Activated CD8-positive, alpha-beta memory T cell treated with anti-CD3 and anti-CD28 coated beads, Interleukin-2, amount 10 ng/mL, durations not matched to agents 7 days and 5 days (primary cell): ENCODE data around the gene MROH8. TPM values are rescaled to one million over a fixed set of nuclear protein-coding genes. Genes with fewer than 3 reads are reported as not detected.
"Not testable (repeated sequence)": the region's sequence is repeated elsewhere in the genome, so short reads cannot be mapped to it uniquely, and the experiment has no call there.

Experiments used
- ATAC-seq: fragments of 150-1000 bp; cut with Tn5 transposase; one replicate; pipeline ENCODE4 v1.10.0; 2021; ENCODE audit warnings: moderate library complexity
- CTCF ChIA-PET: fragments of 350-600 bp; sonication (Branson Sonifier 250); formaldehyde crosslinking; loops from one replicate; lab custom pipeline; 2021; ENCODE audit warnings: antibody characterized with exemption; lab: Charles Lee
- DNase-seq: peaks from one replicate; pipeline ENCODE4 v3.0.0-alpha.2; 2020
- H3K27ac Mint-ChIP-seq: one replicate; pipeline ENCODE4 v1.8.0; 2021; ENCODE audit warnings: mild to moderate bottlenecking, mixed read lengths
- H3K27me3 Mint-ChIP-seq: one replicate; pipeline ENCODE4 v1.8.0; 2021; ENCODE audit warnings: mixed read lengths
- H3K36me3 Mint-ChIP-seq: one replicate; pipeline ENCODE4 v1.8.0; 2021; ENCODE audit warnings: mild to moderate bottlenecking, mixed read lengths
- H3K4me1 Mint-ChIP-seq: one replicate; pipeline ENCODE4 v1.8.0; 2021; ENCODE audit warnings: mixed read lengths
- H3K4me3 Mint-ChIP-seq: one replicate; pipeline ENCODE4 v1.8.0; 2021; ENCODE audit warnings: mild to moderate bottlenecking, moderate library complexity, mixed read lengths
- H3K9me3 Mint-ChIP-seq: one replicate; pipeline ENCODE4 v1.8.0; 2022; ENCODE audit warnings: low read depth, mixed read lengths
- total RNA-seq, 2 experiments: library from RNA; stranded (reverse); gene quantifications; one replicate each; pipeline ENCODE4 v1.2.3, GENCODE V29; 2021

The MROH8 gene
- total RNA-seq, 2 experiments from 2014 or later, result 2.3 to 3.1 TPM

- H3K9me3 Mint-ChIP-seq, result no peaks in the 10 kb centered on the region
- H3K4me3 Mint-ChIP-seq, result no peak overlapping the region
- H3K36me3 Mint-ChIP-seq, result no peaks in the 10 kb centered on the region
- DNase-seq (no peak), ATAC-seq (no peak)
- CTCF ChIA-PET, result interaction anchor here (1.6 kb wide), 1 partner anchor 18 kb away, joined by 4 read pairs; no protein-coding TSS in a partner anchor
- no peaks in the 10 kb centered on the region for H3K4me1 Mint-ChIP-seq
- no peak overlapping the region for H3K27ac Mint-ChIP-seq
- peaks cover 5% of the 10 kb centered on the region for H3K27me3 Mint-ChIP-seq
Measured at GRCh38 chr20:37161830-37162549, 17.4 kb downstream of the MROH8 start.

DNA sequence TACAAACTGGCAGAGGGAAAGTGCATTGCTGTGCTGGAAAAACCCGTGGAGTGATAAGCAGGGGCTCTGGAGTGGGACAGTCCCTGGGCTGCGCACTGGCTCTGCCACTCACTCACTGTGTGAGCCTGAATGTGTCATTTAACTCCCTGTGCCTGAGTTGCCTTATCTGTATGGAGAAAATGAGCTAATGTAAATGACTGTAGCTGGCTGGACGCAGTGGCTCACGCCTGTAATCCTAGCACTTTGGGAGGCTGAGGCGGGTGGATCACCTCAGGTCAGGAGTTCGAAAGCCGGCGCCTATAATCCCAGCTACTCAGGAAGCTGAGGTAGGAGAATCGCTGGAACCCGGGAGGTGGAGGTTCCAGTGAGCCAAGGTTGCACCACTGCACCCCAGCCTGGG is 18.7 kb downstream of the MROH8 start:
- H3K4me3 Mint-ChIP-seq, result no peak overlapping the region
- H3K27ac Mint-ChIP-seq, result no peak overlapping the region
- H3K27me3 Mint-ChIP-seq, result peaks cover 5% of the 10 kb centered on the region
- H3K36me3 Mint-ChIP-seq, result no peaks in the 10 kb centered on the region
- H3K9me3 Mint-ChIP-seq, result no peaks in the 10 kb centered on the region
- DNase-seq, result no peak
- CTCF ChIA-PET, result interaction anchor here (1.6 kb wide), 1 partner anchor 17 kb away, joined by 4 read pairs; no protein-coding TSS in a partner anchor
- no peak for ATAC-seq
- no peaks in the 10 kb centered on the region for H3K4me1 Mint-ChIP-seq

- Mint-ChIP-seq H3K27ac (no peak overlapping the region), H3K9me3 (no peaks in the 10 kb centered on the region), H3K4me1 (no peaks in the 10 kb centered on the region), H3K27me3 (peaks cover 5% of the 10 kb centered on the region), H3K4me3 (no peak overlapping the region), H3K36me3 (no peaks in the 10 kb centered on the region)
- CTCF ChIA-PET, result interaction anchor here (1.0 to 1.5 kb wide), 2 partner anchors 14 to 37 kb away, joined by 3 to 4 read pairs; no protein-coding TSS in a partner anchor
- no peak for ATAC-seq
- no peak for DNase-seq
Measured at GRCh38 chr20:37158248-37158647, 21.1 kb downstream of the MROH8 start.

DNA sequence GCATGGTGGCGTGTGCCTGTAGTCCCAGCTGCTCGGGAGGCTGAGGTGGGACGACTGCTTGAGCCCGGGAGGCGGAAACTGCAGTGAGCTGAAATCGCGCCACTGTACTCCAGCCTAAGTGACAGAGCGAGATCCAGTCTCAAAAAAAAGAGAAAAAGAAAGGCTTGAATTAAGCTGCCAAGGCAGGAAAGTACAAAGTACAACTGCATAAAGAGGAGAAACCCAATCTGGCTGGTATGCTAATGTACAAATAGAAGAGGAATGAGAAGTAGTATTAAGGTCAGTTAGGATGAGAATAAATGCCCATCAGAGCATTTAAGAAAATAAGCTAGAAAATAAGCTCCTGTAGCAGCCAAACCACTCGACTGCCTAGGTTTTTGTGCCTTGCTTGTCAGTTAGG is 23.4 kb downstream of the MROH8 start:
- no peak overlapping the region for H3K4me3 Mint-ChIP-seq

DNA sequence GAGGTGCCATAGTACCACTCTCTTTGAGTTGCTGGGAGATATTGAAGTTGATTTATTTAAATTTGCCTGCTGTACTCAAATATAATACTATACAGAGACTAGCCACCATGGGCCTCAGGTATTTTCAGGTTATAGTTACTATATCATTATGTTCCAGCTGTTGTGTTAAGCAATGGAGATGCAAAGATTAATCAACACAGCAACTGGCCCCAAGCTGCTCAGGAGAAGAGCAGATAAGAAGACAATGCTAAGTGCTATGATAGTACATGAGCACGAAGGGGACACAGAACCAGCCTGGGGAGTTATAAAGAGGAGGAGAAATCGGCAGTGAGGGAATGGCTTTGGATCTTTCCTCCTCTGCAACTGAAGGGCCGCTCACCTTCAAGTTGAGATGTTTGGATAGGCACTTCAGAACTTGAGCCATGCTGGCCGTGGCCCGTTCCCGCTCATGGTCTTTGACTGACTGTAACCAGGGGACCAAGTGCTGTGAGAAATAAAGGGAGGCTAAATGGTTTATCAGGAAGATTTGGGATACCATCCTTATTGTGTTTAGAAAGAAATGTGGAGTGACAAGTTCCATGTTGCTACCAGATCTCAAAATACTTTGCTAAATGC is 24.6 kb downstream of the MROH8 start:
- H3K27me3 Mint-ChIP-seq, result no peaks in the 10 kb centered on the region
- no peaks in the 10 kb centered on the region for H3K36me3 Mint-ChIP-seq
- no peak overlapping the region for H3K4me3 Mint-ChIP-seq
- no peak overlapping the region for H3K27ac Mint-ChIP-seq
- no peak for ATAC-seq
- no peaks in the 10 kb centered on the region for H3K9me3 Mint-ChIP-seq
- CTCF ChIA-PET, result interaction anchor here (0.7 kb wide), 1 partner anchor 24 kb away, joined by 3 read pairs; the partner anchor contains the start of genes MROH8 and RPN2
- DNase-seq, result no peak
- no peaks in the 10 kb centered on the region for H3K4me1 Mint-ChIP-seq

More for the DNA sequence above, 23.4 kb downstream of the MROH8 start:
- H3K36me3 Mint-ChIP-seq, result no peaks in the 10 kb centered on the region
- H3K27me3 Mint-ChIP-seq, result no peaks in the 10 kb centered on the region
- no peak for ATAC-seq
- no peaks in the 10 kb centered on the region for H3K4me1 Mint-ChIP-seq
- no peaks in the 10 kb centered on the region for H3K9me3 Mint-ChIP-seq
- no peak for DNase-seq
- H3K27ac Mint-ChIP-seq, result no peak overlapping the region
- CTCF ChIA-PET, result interaction anchor here (1.0 kb wide), 1 partner anchor 237 kb away, joined by 3 read pairs; no protein-coding TSS in a partner anchor

GRCh38 chr20:37152284-37152683 is 27.1 kb downstream of the MROH8 start:
- H3K9me3 Mint-ChIP-seq, result no peaks in the 10 kb centered on the region
- no peak overlapping the region for H3K27ac Mint-ChIP-seq
- DNase-seq, result no peak
- no peak for ATAC-seq
- no peaks in the 10 kb centered on the region for H3K27me3 Mint-ChIP-seq
- H3K36me3 Mint-ChIP-seq, result no peaks in the 10 kb centered on the region
- CTCF ChIA-PET, result no interaction called here
- H3K4me1 Mint-ChIP-seq, result no peaks in the 10 kb centered on the region
- no peak overlapping the region for H3K4me3 Mint-ChIP-seq

GRCh38 chr20:37151529-37151928 is 27.8 kb downstream of the MROH8 start:
- ATAC-seq (no peak), DNase-seq (no peak)
- no peaks in the 10 kb centered on the region for H3K9me3 Mint-ChIP-seq
- H3K27me3 Mint-ChIP-seq, result no peaks in the 10 kb centered on the region
- CTCF ChIA-PET, result no interaction called here
- H3K4me1 Mint-ChIP-seq, result no peaks in the 10 kb centered on the region
- no peak overlapping the region for H3K27ac Mint-ChIP-seq
- no peaks in the 10 kb centered on the region for H3K36me3 Mint-ChIP-seq
- H3K4me3 Mint-ChIP-seq, result no peak overlapping the region

- CTCF ChIA-PET, H3K36me3 Mint-ChIP-seq, H3K27me3 Mint-ChIP-seq, H3K27ac Mint-ChIP-seq, H3K4me3 Mint-ChIP-seq, DNase-seq, ATAC-seq, H3K9me3 Mint-ChIP-seq, H3K4me1 Mint-ChIP-seq: not testable (repeated sequence)
Measured at GRCh38 chr20:37150864-37151263, 28.5 kb downstream of the MROH8 start.

- DNase-seq, result no peak
- CTCF ChIA-PET, result no interaction called here
- no peaks in the 10 kb centered on the region for H3K27me3 Mint-ChIP-seq
Measured at GRCh38 chr20:37147250-37147649, 32.1 kb downstream of the MROH8 start.

GRCh38 chr20:37144856-37145404 is 34.4 kb downstream of the MROH8 start:
- Mint-ChIP-seq H3K4me1 (no peaks in the 10 kb centered on the region), H3K36me3 (no peaks in the 10 kb centered on the region), H3K4me3 (no peak overlapping the region), H3K9me3 (no peaks in the 10 kb centered on the region), H3K27me3 (no peaks in the 10 kb centered on the region), H3K27ac (no peak overlapping the region)
- no peak for DNase-seq
- CTCF ChIA-PET, result interaction anchor here (1.2 kb wide), 1 partner anchor 16 kb away, joined by 4 read pairs; no protein-coding TSS in a partner anchor
- ATAC-seq, result no peak

More at GRCh38 chr20:37147250-37147649, 32.1 kb downstream of the MROH8 start:
- no peak overlapping the region for H3K4me3 Mint-ChIP-seq
- no peak for ATAC-seq
- H3K27ac Mint-ChIP-seq, result no peak overlapping the region
- no peaks in the 10 kb centered on the region for H3K9me3 Mint-ChIP-seq
- no peaks in the 10 kb centered on the region for H3K4me1 Mint-ChIP-seq
- no peaks in the 10 kb centered on the region for H3K36me3 Mint-ChIP-seq

DNA sequence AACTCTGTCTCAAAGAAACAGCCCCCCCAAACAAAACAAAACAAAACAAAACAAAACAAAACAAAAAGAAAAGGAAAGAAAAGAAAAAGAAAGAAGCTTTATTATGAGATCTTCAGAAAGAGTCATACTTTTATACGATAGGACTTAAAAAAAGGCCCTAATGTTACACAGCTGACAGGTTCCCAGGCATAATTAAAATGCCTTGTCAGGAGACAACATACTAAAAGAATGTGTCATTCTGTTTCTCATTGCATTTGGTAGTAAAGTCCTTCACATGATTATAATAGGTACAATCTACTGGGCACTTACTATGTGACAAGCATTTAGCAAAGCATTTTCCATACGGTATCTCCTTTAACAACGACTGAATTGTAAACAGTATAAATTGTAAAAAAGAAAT is 36.6 kb downstream of the MROH8 start:
- no peak overlapping the region for H3K4me3 Mint-ChIP-seq
- CTCF ChIA-PET, result no interaction called here
- H3K27ac Mint-ChIP-seq, result no peak overlapping the region
- H3K27me3 Mint-ChIP-seq, result no peaks in the 10 kb centered on the region
- ATAC-seq, result no peak
- no peaks in the 10 kb centered on the region for H3K36me3 Mint-ChIP-seq
- H3K9me3 Mint-ChIP-seq, result no peaks in the 10 kb centered on the region
- no peak for DNase-seq
- H3K4me1 Mint-ChIP-seq, result no peaks in the 10 kb centered on the region

GRCh38 chr20:37137547-37137946 is 41.8 kb downstream of the MROH8 start:
- Mint-ChIP-seq H3K27me3 (no peaks in the 10 kb centered on the region), H3K4me3 (no peak overlapping the region), H3K9me3 (no peaks in the 10 kb centered on the region), H3K36me3 (no peaks in the 10 kb centered on the region), H3K27ac (no peak overlapping the region), H3K4me1 (no peaks in the 10 kb centered on the region)
- ATAC-seq (no peak), DNase-seq (no peak)
- CTCF ChIA-PET, result no interaction called here

DNA sequence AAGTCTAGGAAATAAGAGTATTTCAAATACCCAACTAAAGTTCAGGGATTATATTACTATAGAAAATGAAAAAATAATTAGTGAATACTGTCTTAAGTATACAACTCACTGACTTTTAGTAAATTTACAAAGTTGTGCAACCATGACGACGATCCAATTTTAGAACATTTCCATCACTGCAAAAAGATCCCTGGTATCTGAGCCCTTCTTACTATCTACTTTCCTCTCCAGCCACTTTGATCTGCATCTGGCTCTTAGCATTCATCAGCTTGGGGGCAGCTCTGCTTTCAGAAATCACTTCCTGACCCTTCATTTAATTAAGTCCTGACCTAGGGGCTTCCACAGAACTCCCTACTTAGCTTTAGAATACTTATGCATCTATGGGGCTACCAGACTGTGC is 45.4 kb downstream of the MROH8 start:
- H3K36me3 Mint-ChIP-seq, result no peaks in the 10 kb centered on the region
- no peaks in the 10 kb centered on the region for H3K4me1 Mint-ChIP-seq
- CTCF ChIA-PET, result no interaction called here
- DNase-seq (no peak), ATAC-seq (no peak)
- H3K27ac Mint-ChIP-seq, result no peak overlapping the region
- no peaks in the 10 kb centered on the region for H3K9me3 Mint-ChIP-seq
- H3K4me3 Mint-ChIP-seq, result no peak overlapping the region
- no peaks in the 10 kb centered on the region for H3K27me3 Mint-ChIP-seq
